Activated T-cell treated with anti-CD3 and anti-CD28 coated beads, Interleukin-2, amount 50 U/mL, for 4 hours (primary cell): ENCODE measurements around the gene ASB7. TPM values are rescaled to one million over a fixed set of nuclear protein-coding genes. Genes with fewer than 3 reads are reported as not detected.

ENCODE experiments used
- ATAC-seq, 2 donors: fragments of 200-7000 bp; cut with Tn5 transposase; one replicate each; pipeline ENCODE4 v1.10.0; 2021
- DNase-seq: peaks from one replicate; pipeline ENCODE4 v3.0.0-alpha.2; 2020
- H3K27me3 Mint-ChIP-seq: one replicate; pipeline ENCODE4 v1.8.0; 2021; ENCODE audit warnings: low read depth, mixed read lengths
- H3K36me3 Mint-ChIP-seq: one replicate; pipeline ENCODE4 v1.8.0; 2022; ENCODE audit warnings: mixed read lengths; ENCODE audit not compliant: insufficient read depth
- H3K4me1 Mint-ChIP-seq: one replicate; pipeline ENCODE4 v1.8.0; 2021; ENCODE audit warnings: low read depth, mixed read lengths
- H3K4me3 Mint-ChIP-seq: one replicate; pipeline ENCODE4 v1.8.0; 2021; ENCODE audit warnings: mild to moderate bottlenecking, moderate library complexity, mixed read lengths
- H3K9me3 Mint-ChIP-seq: one replicate; pipeline ENCODE4 v1.8.0; 2021; ENCODE audit warnings: mixed read lengths
- total RNA-seq, 3 donors: library from RNA; stranded (reverse); gene quantifications; one replicate each; pipeline ENCODE4 v1.2.1, GENCODE V29; 2021

The ASB7 gene
- total RNA-seq, 3 donors from 2014 or later, result 12.1 to 16.0 (median 15.5) TPM

DNA sequence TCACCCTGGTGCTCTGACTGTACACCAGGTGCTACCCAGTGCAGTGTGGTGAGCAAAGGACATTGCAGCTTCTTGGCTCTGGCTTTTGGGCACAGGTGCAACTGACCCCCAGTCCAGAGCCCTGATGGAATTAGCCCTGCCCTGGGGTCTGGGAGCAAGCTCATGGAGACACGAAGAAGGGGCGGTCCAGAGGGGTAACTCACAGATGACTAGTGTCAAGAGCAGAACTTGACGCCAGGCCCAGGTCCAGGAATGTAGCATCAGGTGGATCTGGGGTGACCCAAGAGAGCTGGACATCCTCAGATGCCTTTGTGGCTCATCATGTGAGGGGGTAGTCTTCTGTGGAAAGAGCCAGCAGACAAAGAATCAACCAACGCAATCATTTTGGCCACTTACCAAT is 88.9 kb downstream of the ASB7 start:
- no peak for ATAC-seq
- Mint-ChIP-seq H3K4me1 (no peaks in the 10 kb centered on the region), H3K27me3 (peaks cover 16% of the 10 kb centered on the region), H3K4me3 (no peak overlapping the region), H3K36me3 (no peaks in the 10 kb centered on the region), H3K9me3 (no peaks in the 10 kb centered on the region)
- no peak for DNase-seq

- peaks cover 13% of the 10 kb centered on the region for H3K27me3 Mint-ChIP-seq
- H3K4me3 Mint-ChIP-seq, result no peak overlapping the region
- ATAC-seq (no peak), DNase-seq (no peak)
- H3K9me3 Mint-ChIP-seq, result peaks cover 8% of the 10 kb centered on the region
- no peaks in the 10 kb centered on the region for H3K36me3 Mint-ChIP-seq
- no peaks in the 10 kb centered on the region for H3K4me1 Mint-ChIP-seq
Observed at GRCh38 chr15:100692246-100692645, 89.9 kb downstream of the ASB7 start.

GRCh38 chr15:100692671-100693070 is 90.3 kb downstream of the ASB7 start:
- Mint-ChIP-seq H3K9me3 (peaks cover 8% of the 10 kb centered on the region), H3K4me1 (no peaks in the 10 kb centered on the region), H3K4me3 (no peak overlapping the region), H3K27me3 (peaks cover 11% of the 10 kb centered on the region), H3K36me3 (no peaks in the 10 kb centered on the region)
- no peak for DNase-seq
- no peak for ATAC-seq

DNA sequence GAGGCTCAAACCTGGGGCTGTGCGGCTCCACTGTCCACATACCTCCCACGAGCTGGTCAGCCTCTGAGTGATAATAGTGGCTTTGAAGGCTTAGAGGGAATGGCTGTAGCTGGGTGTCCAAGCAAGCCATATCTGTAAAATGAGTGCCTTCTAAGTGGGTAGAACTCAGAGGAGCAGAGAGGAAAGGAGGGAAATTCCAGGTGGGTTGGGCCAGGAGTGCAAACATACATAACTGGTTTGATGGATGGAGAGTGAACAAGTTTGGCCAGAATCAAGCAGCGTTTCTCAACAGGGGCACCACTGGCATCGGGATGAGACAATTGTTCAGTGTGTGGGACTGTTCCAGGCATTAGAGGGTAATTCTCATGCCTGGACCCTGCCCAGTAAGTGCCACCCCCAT is 91.1 kb downstream of the ASB7 start:
- Mint-ChIP-seq H3K4me3 (no peak overlapping the region), H3K4me1 (no peaks in the 10 kb centered on the region), H3K36me3 (no peaks in the 10 kb centered on the region), H3K27me3 (peaks cover 11% of the 10 kb centered on the region), H3K9me3 (peaks cover 8% of the 10 kb centered on the region)
- DNase-seq (no peak), ATAC-seq (no peak)

- Mint-ChIP-seq H3K36me3 (no peaks in the 10 kb centered on the region), H3K9me3 (peaks cover 8% of the 10 kb centered on the region), H3K4me1 (no peaks in the 10 kb centered on the region), H3K4me3 (no peak overlapping the region), H3K27me3 (peaks cover 11% of the 10 kb centered on the region)
- DNase-seq, result no peak
- no peak for ATAC-seq
Observed at GRCh38 chr15:100694381-100695021, 92.1 kb downstream of the ASB7 start.

- H3K36me3 Mint-ChIP-seq, result no peaks in the 10 kb centered on the region
- H3K27me3 Mint-ChIP-seq, result peaks cover 12% of the 10 kb centered on the region
- no peak for DNase-seq
- no peak overlapping the region for H3K4me3 Mint-ChIP-seq
- peaks cover 8% of the 10 kb centered on the region for H3K9me3 Mint-ChIP-seq
- H3K4me1 Mint-ChIP-seq, result no peaks in the 10 kb centered on the region
- ATAC-seq, result no peak
Observed at GRCh38 chr15:100695048-100695447, 92.7 kb downstream of the ASB7 start.

DNA sequence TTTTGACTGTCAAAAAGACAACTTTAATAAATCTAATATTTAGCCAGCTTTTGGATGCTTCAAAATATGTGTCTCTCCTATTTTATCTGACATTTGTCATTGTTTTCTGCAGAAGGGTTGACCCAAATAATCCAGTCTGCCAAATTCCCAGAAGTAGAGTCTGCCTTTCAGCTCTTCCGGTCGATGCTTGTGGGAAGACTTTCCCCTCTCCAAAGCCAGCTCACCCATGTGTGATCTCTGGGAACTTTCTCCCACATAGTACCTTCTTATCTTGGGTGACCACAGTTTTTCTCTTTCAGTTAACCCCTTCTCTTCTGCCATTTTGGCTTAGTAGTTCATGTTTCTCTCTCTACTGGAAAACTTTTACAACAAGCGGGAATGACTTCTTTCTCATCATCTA is 94.1 kb downstream of the ASB7 start:
- Mint-ChIP-seq H3K9me3 (peaks cover 8% of the 10 kb centered on the region), H3K4me1 (no peaks in the 10 kb centered on the region), H3K4me3 (no peak overlapping the region), H3K27me3 (peaks cover 23% of the 10 kb centered on the region), H3K36me3 (no peaks in the 10 kb centered on the region)
- DNase-seq (no peak), ATAC-seq (no peak)

Other genes with a start within 250 kb of the ASB7 start
- under 1 TPM; 0.16 to 0.45 (median 0.18) TPM for gene CERS3, start 73.6 kb upstream of the ASB7 start, total RNA-seq
- 10 to 100 TPM; 47.9 to 56.7 (median 51.9) TPM for gene LINS1, start 405 bp upstream of the ASB7 start, total RNA-seq